Measurements from ENCODE around the gene SPATC1L. TPM values are rescaled to one million over a fixed set of nuclear protein-coding genes. Genes with fewer than 3 reads are reported as not detected.

SPATC1L gene
- total and polyA plus RNA-seq, 2 donors (not counting 1 experiment from before 2014, with no cell fraction given): 11.4 to 15.4 TPM

- Histone ChIP-seq H3K79me2 (ENCODE audit: control insufficient read depth, insufficient read depth, low read length) (no peaks in the 10 kb centered on the region), H3K4me2 (replicated peaks; ENCODE audit: low read depth, low read length, poor library complexity, severe bottlenecking) (no peak overlapping the region), H4K20me1 (ENCODE audit: control insufficient read depth, insufficient read depth, low read length, poor library complexity, severe bottlenecking) (no peaks in the 10 kb centered on the region), H3K4me1 (ENCODE audit: control insufficient read depth in 2 of 2, insufficient read depth in 2 of 2, low read length in 2 of 2) (no peaks in the 10 kb centered on the region), H3K27me3 (replicated peaks in 1 of 4; ENCODE audit: control extremely low read depth in 1 of 4, control insufficient read depth in 3 of 4, insufficient read depth in 4 of 4, low read length in 3 of 4) (no peaks in the 10 kb centered on the region), H3K9me3 (ENCODE audit: control extremely low read depth in 1 of 3, control insufficient read depth in 2 of 3, insufficient read depth in 1 of 3, low read length in 2 of 3) (no peaks in the 10 kb centered on the region), H3K36me3 (replicated peaks in 1 of 2; ENCODE audit: control extremely low read depth in 1 of 2, control insufficient read depth in 1 of 2, extremely low read depth in 1 of 2, insufficient read depth in 2 of 2, low read length in 1 of 2) (peaks cover 0 to 10% of the 10 kb centered on the region in 2 experiments), H3K4me3 (ENCODE audit: control extremely low read depth in 1 of 5, extremely low read depth in 1 of 5, insufficient read depth in 1 of 5, low read depth in 2 of 5, low read length in 4 of 5) (no peak overlapping the region), H3K9ac (ENCODE audit: low read length) (no peak overlapping the region), H2AFZ (ENCODE audit: insufficient read depth, low read depth, low read length, poor library complexity, severe bottlenecking) (no peak overlapping the region), H3K27ac (ENCODE audit: low read length in 2 of 2) (no peak overlapping the region)
- no peaks in the 10 kb centered on the region for H3K9me3 Mint-ChIP-seq (ENCODE audit: insufficient read depth)
- no peak overlapping the region for H3K27ac Mint-ChIP-seq
- H3K27me3 Mint-ChIP-seq: no peaks in the 10 kb centered on the region
- ChIA-PET CTCF (no interaction called here), POLR2A (no interaction called here)
- intact Hi-C loops (cut with micrococcal nuclease): no loop called here
- WGBS (ENCODE audit: insufficient coverage): 88% methylated on average over 6 of the region's 13 CpGs
- ATAC-seq (ENCODE audit: low read depth): no peak
- H3K4me1 Mint-ChIP-seq: no peaks in the 10 kb centered on the region
- no peak for TF ChIP-seq EZH2 (IDR thresholded peaks at IDR 0.05; ENCODE audit: borderline replicate concordance, insufficient read depth, low read depth, low read length, poor library complexity, severe bottlenecking)
- TF ChIP-seq, protein P1, sequence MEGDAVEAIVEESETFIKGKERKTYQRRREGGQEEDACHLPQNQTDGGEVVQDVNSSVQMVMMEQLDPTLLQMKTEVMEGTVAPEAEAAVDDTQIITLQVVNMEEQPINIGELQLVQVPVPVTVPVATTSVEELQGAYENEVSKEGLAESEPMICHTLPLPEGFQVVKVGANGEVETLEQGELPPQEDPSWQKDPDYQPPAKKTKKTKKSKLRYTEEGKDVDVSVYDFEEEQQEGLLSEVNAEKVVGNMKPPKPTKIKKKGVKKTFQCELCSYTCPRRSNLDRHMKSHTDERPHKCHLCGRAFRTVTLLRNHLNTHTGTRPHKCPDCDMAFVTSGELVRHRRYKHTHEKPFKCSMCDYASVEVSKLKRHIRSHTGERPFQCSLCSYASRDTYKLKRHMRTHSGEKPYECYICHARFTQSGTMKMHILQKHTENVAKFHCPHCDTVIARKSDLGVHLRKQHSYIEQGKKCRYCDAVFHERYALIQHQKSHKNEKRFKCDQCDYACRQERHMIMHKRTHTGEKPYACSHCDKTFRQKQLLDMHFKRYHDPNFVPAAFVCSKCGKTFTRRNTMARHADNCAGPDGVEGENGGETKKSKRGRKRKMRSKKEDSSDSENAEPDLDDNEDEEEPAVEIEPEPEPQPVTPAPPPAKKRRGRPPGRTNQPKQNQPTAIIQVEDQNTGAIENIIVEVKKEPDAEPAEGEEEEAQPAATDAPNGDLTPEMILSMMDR (IDR thresholded peaks at IDR 0.05): no peak
- no peak for DNase-seq
- no peak overlapping the region for H3K4me3 Mint-ChIP-seq
Measured at GRCh38 chr21:46199436-46200373, 15.4 kb upstream of the SPATC1L start.

DNA sequence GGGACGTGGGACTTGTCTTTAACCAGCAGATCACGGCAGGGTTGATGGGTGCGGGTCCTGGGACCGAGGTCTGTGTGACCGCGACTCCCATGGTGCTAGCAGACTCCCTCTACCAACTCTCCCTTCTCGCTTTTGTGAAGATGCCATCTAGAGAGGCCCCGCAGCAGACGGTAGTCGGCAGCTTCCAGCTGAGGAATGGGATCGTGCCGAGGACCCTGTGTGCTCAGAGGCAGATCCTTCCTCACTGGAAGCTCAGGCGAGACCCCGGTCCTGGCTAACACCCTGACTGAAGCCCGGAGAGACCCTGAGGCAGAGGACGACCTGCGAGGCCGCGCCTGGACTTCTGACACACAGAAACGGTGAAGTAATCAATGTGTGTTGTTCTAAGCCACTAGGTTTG, 12.5 kb upstream of the SPATC1L start:
- Mint-ChIP-seq H3K27ac (no peak overlapping the region), H3K9me3 (ENCODE audit: insufficient read depth) (no peaks in the 10 kb centered on the region), H3K4me3 (no peak overlapping the region), H3K4me1 (no peaks in the 10 kb centered on the region), H3K27me3 (no peaks in the 10 kb centered on the region)
- DNase-seq (no peak), ATAC-seq (ENCODE audit: low read depth) (no peak)
- H3K79me2 ChIP-seq (ENCODE audit: control insufficient read depth, insufficient read depth, low read length): no peaks in the 10 kb centered on the region
- 95% methylated on average over 15 of the region's 20 CpGs for WGBS (ENCODE audit: insufficient coverage)
- no peak overlapping the region for H3K4me2 ChIP-seq (replicated peaks; ENCODE audit: low read depth, low read length, poor library complexity, severe bottlenecking)
- TF ChIP-seq, protein P1 (IDR thresholded peaks at IDR 0.05): no peak
- TF ChIP-seq EZH2 (IDR thresholded peaks at IDR 0.05; ENCODE audit: borderline replicate concordance, insufficient read depth, low read depth, low read length, poor library complexity, severe bottlenecking): no peak
- peaks cover 0 to 18% of the 10 kb centered on the region in 2 experiments for H3K36me3 ChIP-seq (replicated peaks in 1 of 2; ENCODE audit: control extremely low read depth in 1 of 2, control insufficient read depth in 1 of 2, extremely low read depth in 1 of 2, insufficient read depth in 2 of 2, low read length in 1 of 2)
- H3K4me3 ChIP-seq (ENCODE audit: control extremely low read depth in 1 of 5, extremely low read depth in 1 of 5, insufficient read depth in 1 of 5, low read depth in 2 of 5, low read length in 4 of 5): no peak overlapping the region
- CTCF ChIA-PET: no interaction called here
- H2AFZ ChIP-seq (ENCODE audit: insufficient read depth, low read depth, low read length, poor library complexity, severe bottlenecking): no peak overlapping the region
- no peaks in the 10 kb centered on the region for H3K9me3 ChIP-seq (ENCODE audit: control extremely low read depth in 1 of 3, control insufficient read depth in 2 of 3, insufficient read depth in 1 of 3, low read length in 2 of 3)
- H3K9ac ChIP-seq (ENCODE audit: low read length): no peak overlapping the region
- no peaks in the 10 kb centered on the region for H3K27me3 ChIP-seq (replicated peaks in 1 of 4; ENCODE audit: control extremely low read depth in 1 of 4, control insufficient read depth in 3 of 4, insufficient read depth in 4 of 4, low read length in 3 of 4)
- H3K27ac ChIP-seq (ENCODE audit: low read length in 2 of 2): no peak overlapping the region
- POLR2A ChIA-PET: no interaction called here
- H4K20me1 ChIP-seq (ENCODE audit: control insufficient read depth, insufficient read depth, low read length, poor library complexity, severe bottlenecking): no peaks in the 10 kb centered on the region
- intact Hi-C loops (cut with micrococcal nuclease): no loop called here
- no peaks in the 10 kb centered on the region for H3K4me1 ChIP-seq (ENCODE audit: control insufficient read depth in 2 of 2, insufficient read depth in 2 of 2, low read length in 2 of 2)

All from B cell (primary cell).